Hair follicular keratinocyte (primary cell): ENCODE results near the gene IFT25. TPM values are rescaled to one million over a fixed set of nuclear protein-coding genes. Genes with fewer than 3 reads are reported as not detected.

Experiments used
- total RNA-seq: library from RNA; depleted of rRNA; stranded (reverse); fragments of >200 nt; gene quantifications from 2 replicates; pipeline ENCODE4 v1.2.3, GENCODE V29; 2015

The IFT25 gene
- 25.1 and 30.7 TPM in 2 replicates for total RNA-seq

GRCh38 chr1:53945433-53946251, at the start of gene IFT25:
Gene IFT25 (minus strand): TSS chr1:53945699. CDS start chr1:53940082, 5,617 bp downstream.

GRCh38 chr1:53946252-53947171, 1.0 kb upstream of the IFT25 start, which contains the start of gene LRRC42:
Gene LRRC42 (plus strand): TSS chr1:53946350. CDS start chr1:53952000, 5,650 bp downstream.

GRCh38 chr1:53893999-53894636, 51.4 kb downstream of the IFT25 start, which contains the start of gene DIO1:
Gene DIO1 (plus strand): TSS chr1:53894187. CDS start chr1:53894211, 24 bp downstream.

GRCh38 chr1:53889304-53890298, 55.9 kb downstream of the IFT25 start, which contains the start of gene YIPF1:
Gene YIPF1 (minus strand): TSS chr1:53889797. CDS start chr1:53888937, 860 bp downstream.

Other genes with a start within 250 kb of the IFT25 start
- 0.04 TPM in 1 of 2 replicates, not detected in the other for gene GLIS1, start 206.5 kb downstream of the IFT25 start, total RNA-seq
- gene NDC1, start 107.4 kb downstream of the IFT25 start, total RNA-seq: 20.8 and 36.4 TPM in 2 replicates
- gene YIPF1, start 55.9 kb downstream of the IFT25 start, total RNA-seq: 12.0 and 26.4 TPM in 2 replicates
- gene DIO1, start 51.5 kb downstream of the IFT25 start, total RNA-seq: not detected in 2 replicates
- 49.9 and 50.4 TPM in 2 replicates for gene LRRC42, start 651 bp upstream of the IFT25 start, total RNA-seq
- not detected in 2 replicates for gene LDLRAD1, start 72.5 kb upstream of the IFT25 start, total RNA-seq
- 119 and 169 TPM in 2 replicates for gene TMEM59, start 107.5 kb upstream of the IFT25 start, total RNA-seq
- 1.9 and 2.3 TPM in 2 replicates for gene TCEANC2, start 107.9 kb upstream of the IFT25 start, total RNA-seq
- not detected in 2 replicates for gene CDCP2, start 207.3 kb upstream of the IFT25 start, total RNA-seq